GM18520 (cell line): ENCODE data around the gene SEMA3G.

ENCODE experiments used
- ATAC-seq: cut with Tn5 transposase; IDR thresholded peaks from one replicate; pipeline ENCODE4 v1.9.1; 2021; ENCODE audit not compliant: unreplicated experiment

The SEMA3G gene

GRCh38 chr3:52397676-52398399 lies 47.1 kb downstream of the SEMA3G start:
- no peak for ATAC-seq

DNA sequence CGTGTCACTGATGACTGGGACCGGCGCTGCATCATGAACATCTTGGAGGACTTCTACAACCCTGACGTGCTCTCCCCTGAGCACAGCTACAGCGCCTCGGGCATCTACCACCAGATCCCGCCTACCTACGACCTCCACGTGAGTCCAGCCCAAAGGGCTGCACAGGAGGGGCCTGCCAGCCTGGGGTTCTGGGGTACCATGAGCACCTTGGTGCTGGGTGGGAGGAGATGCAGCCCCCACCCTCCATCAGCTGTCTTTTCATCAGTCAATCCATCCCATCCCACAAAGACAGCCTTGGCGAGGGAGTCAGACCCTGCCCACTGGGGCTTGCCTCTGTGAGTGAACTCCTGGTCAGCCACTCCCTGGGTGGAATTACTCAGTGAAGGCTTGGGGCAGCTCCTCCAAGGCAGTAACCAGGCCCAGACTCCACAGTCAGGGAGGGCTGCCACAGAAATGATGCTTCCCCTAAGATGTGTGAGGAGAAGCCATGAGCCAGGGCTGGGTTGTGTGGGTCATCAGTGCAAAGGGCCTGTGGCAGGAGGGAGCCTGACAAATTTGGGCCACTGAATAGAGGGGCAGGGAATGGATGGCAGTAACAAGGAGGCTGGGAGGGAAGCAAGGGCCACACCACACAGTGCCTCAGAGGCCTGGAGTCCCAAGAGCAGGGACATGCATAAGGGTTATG lies 47.9 kb downstream of the SEMA3G start:
- ATAC-seq, result no peak

GRCh38 chr3:52396011-52396906 lies 48.6 kb downstream of the SEMA3G start:
- ATAC-seq, result no peak

DNA sequence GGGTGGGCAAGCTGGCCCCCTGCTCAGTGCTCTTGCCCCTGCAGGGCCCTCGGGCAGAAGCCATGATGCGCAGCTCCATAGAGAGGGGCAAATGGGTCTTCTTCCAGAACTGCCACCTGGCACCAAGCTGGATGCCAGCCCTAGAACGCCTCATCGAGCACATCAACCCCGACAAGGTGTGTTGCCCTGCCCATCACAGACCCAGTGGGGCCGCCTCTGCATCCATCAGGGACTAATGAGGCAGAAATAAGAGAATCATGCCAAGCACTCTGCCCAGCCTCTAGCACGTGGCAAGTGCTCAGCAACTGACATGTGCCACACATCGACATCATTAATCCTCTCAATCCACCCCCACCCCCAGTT lies 49.4 kb downstream of the SEMA3G start:
- ATAC-seq, result no peak

GRCh38 chr3:52394751-52395502 lies 50.0 kb downstream of the SEMA3G start:
- no peak for ATAC-seq

DNA sequence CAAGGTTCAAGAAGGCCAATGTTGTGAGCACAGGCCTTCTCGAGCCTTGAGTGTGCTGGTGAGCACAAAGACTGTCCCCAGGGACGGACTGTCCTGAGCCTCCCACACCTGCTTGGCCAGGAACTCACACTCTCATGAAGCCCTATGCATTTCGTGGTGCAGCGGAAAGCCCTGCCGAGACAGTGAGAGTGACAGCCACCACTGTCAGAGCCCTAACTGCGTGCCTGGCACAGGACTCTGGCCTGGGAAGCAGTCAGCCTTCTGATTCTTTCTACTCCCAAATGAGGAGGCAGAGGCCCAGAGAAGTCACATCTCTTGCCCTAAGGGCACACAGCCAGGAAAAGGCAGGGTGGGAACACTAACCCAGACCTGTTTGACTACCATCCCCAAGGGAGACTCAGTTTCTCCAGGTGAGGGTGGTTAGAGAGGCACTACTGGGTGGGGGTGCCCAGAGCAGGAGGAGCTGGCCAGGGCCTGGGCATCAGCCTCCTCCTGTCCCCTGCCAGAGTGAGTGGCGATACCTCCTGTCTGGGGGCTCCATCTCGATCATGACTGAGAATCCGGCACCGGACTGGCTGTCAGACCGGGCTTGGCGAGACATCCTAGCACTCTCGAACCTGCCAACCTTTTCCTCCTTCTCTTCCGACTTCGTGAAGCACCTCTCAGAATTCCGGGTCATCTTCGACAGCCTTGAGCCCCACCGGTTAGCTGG lies 50.8 kb downstream of the SEMA3G start:
- no peak for ATAC-seq

GRCh38 chr3:52393131-52393807 lies 51.6 kb downstream of the SEMA3G start:
- no peak for ATAC-seq

- no peak for ATAC-seq
These were observed 52.5 kb downstream of the SEMA3G start for GRCh38 chr3:52392216-52392930.

DNA sequence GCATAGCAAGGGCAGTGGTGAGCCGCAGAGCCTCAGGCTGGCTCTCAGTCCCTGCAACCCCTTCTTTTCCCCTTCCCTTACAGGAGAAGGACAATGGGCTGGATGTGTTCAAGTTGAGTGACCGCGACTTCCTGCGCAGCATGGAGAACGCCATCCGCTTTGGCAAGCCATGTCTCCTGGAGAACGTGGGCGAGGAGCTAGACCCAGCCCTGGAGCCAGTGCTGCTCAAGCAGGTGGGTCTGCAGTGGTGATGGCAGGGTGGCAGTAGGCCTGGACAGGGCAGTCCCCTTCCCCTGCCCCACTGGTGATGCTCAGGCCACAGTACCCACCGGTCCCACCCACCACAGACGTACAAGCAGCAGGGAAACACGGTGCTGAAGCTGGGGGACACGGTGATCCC lies 53.8 kb downstream of the SEMA3G start:
- no peak for ATAC-seq

- ATAC-seq, result no peak
These were observed 56.0 kb downstream of the SEMA3G start for GRCh38 chr3:52388933-52389332.

- ATAC-seq, result no peak
These were observed 56.5 kb downstream of the SEMA3G start for GRCh38 chr3:52388348-52388821.

GRCh38 chr3:52387481-52387880 lies 57.4 kb downstream of the SEMA3G start:
- ATAC-seq, result no peak

DNA sequence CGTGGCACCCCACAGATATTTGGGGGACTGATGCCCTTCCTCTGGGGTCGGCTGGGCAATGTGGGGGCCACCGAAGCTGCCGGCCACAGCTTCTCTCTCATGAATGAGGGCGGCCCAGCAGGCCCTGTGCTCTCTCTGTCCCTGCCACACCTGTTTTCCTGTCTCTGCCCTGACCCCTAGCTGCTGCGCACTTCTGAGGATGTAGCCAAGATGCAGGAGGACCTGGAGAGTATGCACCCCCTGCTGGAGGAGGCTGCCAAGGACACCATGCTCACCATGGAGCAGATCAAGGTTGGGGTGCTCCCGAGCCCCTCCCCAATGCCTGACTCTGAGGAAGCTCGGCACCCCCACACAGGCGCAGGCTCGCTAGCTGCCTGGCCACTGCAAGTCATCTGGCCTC lies 59.7 kb downstream of the SEMA3G start:
- no peak for ATAC-seq

- no peak for ATAC-seq
These were observed 60.7 kb downstream of the SEMA3G start for GRCh38 chr3:52384019-52384761.

DNA sequence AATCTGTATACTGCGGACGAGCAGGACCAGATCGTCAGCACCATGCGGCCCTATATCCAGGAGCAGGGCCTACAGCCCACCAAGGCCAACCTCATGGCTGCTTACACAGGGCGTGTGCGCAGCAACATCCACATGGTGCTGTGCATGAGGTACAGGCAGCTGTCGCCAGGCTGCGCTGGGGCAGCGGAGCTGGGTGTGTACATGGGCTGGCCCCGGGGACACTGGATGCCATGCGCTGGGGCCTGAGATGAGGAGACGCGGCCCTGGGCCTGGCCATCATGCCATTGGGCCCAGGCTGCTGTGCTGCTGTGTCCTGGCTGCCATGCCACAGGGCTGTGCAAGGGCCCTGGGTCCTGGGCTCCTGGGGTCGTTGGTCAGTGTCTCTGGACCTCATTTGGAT lies 61.5 kb downstream of the SEMA3G start:
- ATAC-seq, result no peak
